RPMI7951 (cell line): ENCODE measurements around the gene MTERF4. TPM values are rescaled to one million over a fixed set of nuclear protein-coding genes. Genes with fewer than 3 reads are reported as not detected.

Source experiments
- DNase-seq: peaks from one replicate; pipeline ENCODE4 v3.0.0-alpha.2; 2012; ENCODE audit warnings: low read depth
- total RNA-seq: library from RNA; depleted of rRNA; stranded (reverse); fragments of >200 nt; shearing (Covaris generic); gene quantifications from 2 replicates; pipeline ENCODE4 v1.2.3, GENCODE V29; 2014

Gene MTERF4
- total RNA-seq, 1 experiment from 2014 or later = 23.9 TPM

- no peak for DNase-seq
These were observed 32.2 kb downstream of the MTERF4 start for GRCh38 chr2:241069821-241070281.

DNA sequence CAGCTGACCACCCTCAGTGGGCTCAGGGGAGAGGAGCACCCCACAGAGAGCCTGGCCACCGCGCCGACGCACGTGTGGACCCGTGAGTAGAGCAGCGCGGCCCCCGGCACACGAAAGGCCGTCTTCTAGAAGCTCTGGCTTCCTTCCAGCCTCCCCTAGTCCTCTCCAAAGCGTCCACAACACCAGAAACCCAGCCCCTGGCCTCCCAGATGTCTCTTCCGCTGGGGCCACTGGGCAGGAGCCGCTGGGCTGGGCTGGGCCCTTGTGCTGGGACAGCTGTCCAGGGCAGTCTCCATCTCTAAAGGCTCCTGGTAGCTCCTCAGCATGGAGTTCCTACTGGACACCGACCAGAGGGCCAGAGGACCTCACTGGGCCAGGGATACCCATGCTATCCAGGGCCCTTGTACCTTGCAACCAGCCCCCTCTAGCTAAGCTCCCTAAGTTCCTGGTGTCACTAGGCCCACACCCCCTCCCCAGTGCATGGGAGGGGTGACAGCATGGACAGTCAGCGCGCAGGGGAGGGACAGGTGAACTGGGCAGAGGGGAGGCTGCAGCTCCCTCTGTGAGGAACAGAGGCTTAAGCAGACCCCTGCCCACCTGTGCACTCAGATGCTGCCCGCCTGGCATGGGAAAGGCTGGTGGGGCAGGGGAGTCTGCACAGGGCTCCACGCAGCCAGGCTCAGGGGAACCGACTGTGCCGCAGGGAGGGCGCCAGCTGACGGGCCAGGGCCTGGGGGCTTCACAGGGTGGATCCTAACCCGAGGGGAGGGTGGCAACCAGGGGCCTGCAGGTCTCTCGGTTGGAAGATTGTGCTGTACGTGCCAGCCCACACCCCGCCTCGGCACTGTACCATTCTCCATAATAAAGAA is 32.9 kb downstream of the MTERF4 start:
- no peak for DNase-seq

DNA sequence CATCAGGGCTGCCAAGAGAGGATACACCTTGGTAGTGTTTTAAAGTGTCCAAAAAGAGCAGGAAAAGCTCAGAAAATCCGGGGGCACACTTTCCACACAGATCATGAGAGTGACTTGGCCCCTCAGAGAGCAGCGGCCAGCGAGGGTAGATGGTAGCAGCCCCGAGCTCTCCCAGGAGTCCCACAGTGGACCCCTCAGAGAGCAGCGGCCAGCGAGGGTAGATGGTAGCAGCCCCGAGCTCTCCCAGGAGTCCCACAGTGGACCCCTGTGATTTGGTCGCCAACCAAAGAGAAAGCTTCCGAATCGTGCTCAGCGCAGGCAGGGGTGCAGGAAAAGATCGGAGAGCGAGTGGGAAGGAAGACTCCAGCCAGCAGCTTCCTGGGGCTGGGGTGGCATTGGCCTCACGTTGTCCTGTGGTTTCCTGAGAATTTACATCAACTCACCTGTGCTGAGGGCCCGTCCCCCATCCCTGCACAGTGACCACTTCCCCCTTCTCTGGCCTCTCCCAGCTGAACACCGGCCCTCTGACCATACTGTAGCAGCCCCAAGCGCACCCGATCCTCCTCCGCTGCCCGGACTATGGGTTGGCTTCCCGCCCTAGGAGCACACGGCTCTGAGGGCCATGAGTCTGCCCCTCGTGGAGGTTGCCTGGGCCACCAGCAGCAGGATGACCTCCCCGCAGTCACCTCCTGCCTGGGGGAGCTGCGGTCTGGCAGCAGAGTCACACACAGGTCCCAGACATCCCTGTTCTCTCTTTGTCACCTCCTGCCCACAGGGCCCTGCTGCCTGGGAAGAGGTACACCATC is 33.7 kb downstream of the MTERF4 start:
- no peak for DNase-seq

GRCh38 chr2:241067501-241068135 is 34.5 kb downstream of the MTERF4 start:
- no peak for DNase-seq

GRCh38 chr2:241066893-241067341 is 35.2 kb downstream of the MTERF4 start:
- DNase-seq = no peak

DNA sequence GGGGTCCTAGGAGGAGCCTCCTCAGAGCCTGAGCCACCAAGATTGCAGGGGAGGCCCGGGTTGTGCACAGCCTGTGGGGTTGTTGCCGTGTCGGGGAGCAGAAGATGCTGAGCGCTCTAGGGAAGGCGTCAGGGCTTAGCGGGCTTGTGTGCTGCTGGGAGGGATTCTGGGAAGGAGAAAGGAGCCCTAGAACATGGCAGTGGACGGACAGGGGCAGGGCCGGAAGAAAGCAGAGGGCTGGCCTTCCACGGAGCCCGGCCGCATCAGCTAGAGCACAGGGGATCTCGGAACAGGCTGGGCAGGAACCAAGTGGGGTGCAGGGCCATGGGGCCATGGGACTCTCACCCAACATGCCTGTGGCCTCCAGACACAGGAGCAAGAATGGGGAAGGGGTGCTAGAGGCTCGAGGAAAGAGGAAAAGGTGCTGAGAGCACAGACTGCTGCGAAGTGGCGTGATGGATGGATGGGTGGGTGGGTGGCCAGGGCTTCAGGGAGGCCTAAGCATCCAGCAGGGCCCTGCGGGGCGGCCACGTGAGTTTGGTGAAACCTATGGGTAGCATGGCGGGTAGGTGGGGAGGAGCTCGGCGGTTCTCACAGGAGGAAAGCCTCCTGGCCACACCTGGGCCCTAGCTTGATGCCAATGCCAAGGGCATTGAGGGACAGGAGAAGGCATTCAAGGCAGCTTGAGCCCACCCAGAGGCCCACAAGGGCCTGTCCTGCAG is 35.8 kb downstream of the MTERF4 start:
- DNase-seq = no peak

GRCh38 chr2:241065355-241065803 is 36.7 kb downstream of the MTERF4 start:
- DNase-seq = no peak

- no peak for DNase-seq
These were observed 37.2 kb downstream of the MTERF4 start for GRCh38 chr2:241064802-241065354.

DNA sequence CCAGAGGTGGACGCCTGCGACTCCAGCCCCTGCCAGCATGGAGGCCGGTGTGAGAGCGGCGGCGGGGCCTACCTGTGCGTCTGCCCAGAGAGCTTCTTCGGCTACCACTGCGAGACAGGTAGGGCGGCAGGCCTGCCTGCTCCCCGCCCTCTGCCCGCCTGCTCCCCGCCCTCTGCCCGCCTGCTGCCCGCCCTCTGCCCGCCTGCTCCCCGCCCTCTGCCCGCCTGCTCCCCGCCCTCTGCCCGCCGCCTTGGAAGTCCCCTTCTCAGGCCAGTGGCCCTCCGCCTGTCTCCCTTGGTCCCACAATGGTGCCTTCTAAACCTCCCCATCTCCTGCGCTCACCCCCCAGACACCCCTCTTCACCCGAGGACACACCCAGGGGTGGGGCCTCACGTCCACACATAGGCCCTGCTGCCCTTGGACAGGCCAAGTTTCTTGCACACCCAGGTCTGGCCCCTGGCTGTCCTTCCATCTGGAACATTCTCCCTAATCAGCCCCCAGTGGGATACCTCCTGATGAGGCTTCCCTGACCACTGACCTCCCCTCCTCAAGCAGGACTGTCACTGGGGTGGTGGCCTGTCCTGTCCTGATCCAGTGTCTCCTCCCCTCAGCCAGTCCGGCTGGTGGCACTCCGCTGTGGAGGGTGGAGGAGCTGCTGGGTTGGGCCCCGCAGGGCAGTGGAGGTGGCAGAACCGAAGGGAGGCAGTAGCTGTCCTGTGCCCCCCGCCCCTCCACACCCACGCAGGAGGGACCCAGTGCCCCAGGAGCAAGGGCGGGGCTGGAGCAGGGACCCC is 37.9 kb downstream of the MTERF4 start:
- no peak for DNase-seq

DNA sequence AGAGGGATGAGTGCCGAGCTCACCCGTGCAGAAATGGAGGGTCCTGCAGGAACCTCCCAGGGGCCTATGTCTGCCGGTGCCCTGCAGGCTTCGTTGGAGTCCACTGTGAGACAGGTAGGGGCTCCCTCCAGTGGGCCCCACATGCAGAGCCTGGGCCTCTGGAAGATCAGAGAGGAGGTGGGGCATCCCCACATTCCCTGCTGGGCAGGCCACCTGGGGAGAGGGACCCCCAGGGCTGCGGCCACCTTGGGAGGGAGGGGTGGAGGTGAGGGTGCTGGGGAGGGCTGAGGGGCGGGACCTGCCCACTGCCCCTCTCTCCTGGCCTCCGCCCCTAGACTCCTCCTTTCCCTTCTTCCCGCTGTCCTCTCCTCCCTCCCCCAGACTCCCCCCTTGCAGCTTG is 38.5 kb downstream of the MTERF4 start:
- DNase-seq = no peak

GRCh38 chr2:241063093-241063551 is 39.0 kb downstream of the MTERF4 start:
- no peak for DNase-seq

- DNase-seq = no peak
These were observed 39.5 kb downstream of the MTERF4 start for GRCh38 chr2:241062389-241063092.

DNA sequence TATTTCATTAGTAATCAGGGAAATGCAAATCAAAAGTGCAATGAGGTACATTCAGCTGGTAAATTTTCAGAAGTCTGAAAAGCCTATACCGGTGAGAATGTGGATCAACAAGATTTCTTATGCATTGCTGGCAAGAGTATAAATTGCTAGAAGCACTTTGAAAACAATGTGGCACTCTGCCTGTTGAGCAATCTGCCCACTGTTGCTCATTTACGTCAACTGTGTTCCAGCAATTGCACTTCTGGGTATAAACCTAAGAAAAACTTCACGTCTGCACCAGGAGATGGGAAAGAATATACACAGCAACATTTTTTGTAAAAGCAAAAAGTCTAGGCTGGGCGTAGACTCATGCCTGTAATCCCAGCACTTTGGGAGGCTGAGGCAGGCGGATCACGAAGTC is 40.8 kb downstream of the MTERF4 start:
- no peak for DNase-seq

- DNase-seq = no peak
These were observed 48.4 kb downstream of the MTERF4 start for GRCh38 chr2:241053576-241054251.

GRCh38 chr2:241052677-241053360 is 49.3 kb downstream of the MTERF4 start:
- no peak for DNase-seq

- DNase-seq = no peak
These were observed 50.3 kb downstream of the MTERF4 start for GRCh38 chr2:241051578-241052487.
